ENCODE data around the gene TNIK.

Gene TNIK

GRCh38 chr3:171301998-171302397 is 158.2 kb downstream of the TNIK start:
- peaks cover 2% of the 10 kb centered on the region for H3K27me3 Mint-ChIP-seq (ENCODE audit: low read depth, poor library complexity)
- no peak for DNase-seq
- no peak overlapping the region for H3K27ac Mint-ChIP-seq
- H3K9me3 Mint-ChIP-seq = peaks cover 9% of the 10 kb centered on the region
- TF ChIP-seq, protein P1, sequence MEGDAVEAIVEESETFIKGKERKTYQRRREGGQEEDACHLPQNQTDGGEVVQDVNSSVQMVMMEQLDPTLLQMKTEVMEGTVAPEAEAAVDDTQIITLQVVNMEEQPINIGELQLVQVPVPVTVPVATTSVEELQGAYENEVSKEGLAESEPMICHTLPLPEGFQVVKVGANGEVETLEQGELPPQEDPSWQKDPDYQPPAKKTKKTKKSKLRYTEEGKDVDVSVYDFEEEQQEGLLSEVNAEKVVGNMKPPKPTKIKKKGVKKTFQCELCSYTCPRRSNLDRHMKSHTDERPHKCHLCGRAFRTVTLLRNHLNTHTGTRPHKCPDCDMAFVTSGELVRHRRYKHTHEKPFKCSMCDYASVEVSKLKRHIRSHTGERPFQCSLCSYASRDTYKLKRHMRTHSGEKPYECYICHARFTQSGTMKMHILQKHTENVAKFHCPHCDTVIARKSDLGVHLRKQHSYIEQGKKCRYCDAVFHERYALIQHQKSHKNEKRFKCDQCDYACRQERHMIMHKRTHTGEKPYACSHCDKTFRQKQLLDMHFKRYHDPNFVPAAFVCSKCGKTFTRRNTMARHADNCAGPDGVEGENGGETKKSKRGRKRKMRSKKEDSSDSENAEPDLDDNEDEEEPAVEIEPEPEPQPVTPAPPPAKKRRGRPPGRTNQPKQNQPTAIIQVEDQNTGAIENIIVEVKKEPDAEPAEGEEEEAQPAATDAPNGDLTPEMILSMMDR (IDR thresholded peaks at IDR 0.05) = no peak
- peaks cover 13% of the 10 kb centered on the region for H3K4me1 Mint-ChIP-seq
- H3K36me3 Mint-ChIP-seq (ENCODE audit: low read depth) = peaks cover 8% of the 10 kb centered on the region
- no peak overlapping the region for H3K4me3 Mint-ChIP-seq

DNA sequence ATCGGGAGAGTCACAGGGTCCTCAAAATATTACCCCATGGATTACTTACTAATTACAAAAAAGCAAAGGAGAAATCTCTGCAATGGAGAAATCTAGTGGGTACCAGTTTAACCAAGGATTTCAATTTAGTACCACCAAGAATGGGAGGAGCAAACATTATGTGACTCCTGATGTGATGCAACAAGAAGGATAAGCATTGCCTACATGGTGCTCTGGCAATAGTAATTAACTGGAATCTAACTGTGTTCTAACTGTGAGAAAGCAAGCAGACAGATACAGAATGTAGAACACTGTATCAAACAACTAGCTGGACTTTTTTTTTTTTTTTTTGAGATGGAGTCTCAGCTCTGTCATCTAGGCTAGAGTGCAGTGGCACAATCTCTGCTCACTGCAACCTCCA is 159.2 kb downstream of the TNIK start:
- H3K4me1 Mint-ChIP-seq = peaks cover 14% of the 10 kb centered on the region
- peaks cover 9% of the 10 kb centered on the region for H3K9me3 Mint-ChIP-seq
- peaks cover 2% of the 10 kb centered on the region for H3K27me3 Mint-ChIP-seq (ENCODE audit: low read depth, poor library complexity)
- DNase-seq = no peak
- TF ChIP-seq, protein P1 (IDR thresholded peaks at IDR 0.05) = no peak
- H3K36me3 Mint-ChIP-seq (ENCODE audit: low read depth) = peaks cover 8% of the 10 kb centered on the region
- H3K4me3 Mint-ChIP-seq = no peak overlapping the region
- H3K27ac Mint-ChIP-seq = no peak overlapping the region

DNA sequence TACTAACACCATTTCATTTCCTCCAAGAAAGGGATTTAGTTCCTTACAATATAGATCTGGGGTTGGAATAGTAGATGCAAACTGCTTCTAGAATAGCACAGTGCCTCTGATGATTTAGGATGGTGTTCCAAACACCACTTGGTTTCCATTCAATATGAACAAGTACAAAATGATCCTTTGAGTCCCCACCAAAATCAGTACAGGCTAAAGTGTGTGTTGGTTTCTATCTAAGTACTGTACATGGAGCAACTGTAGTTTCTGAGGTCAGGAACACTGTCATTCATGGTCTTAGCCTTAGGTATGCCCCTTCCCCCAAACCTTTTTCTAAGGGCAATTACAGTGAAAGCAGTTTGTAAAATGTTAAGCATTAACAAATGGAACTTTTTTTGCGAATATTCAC is 162.3 kb downstream of the TNIK start:
- Mint-ChIP-seq H3K4me3 (no peak overlapping the region), H3K36me3 (ENCODE audit: low read depth) (no peaks in the 10 kb centered on the region), H3K27me3 (ENCODE audit: low read depth, poor library complexity) (peaks cover 3% of the 10 kb centered on the region), H3K27ac (no peak overlapping the region), H3K9me3 (no peaks in the 10 kb centered on the region), H3K4me1 (peaks cover 17% of the 10 kb centered on the region)
- TF ChIP-seq, protein P1 (IDR thresholded peaks at IDR 0.05) = no peak
- DNase-seq = no peak

DNA sequence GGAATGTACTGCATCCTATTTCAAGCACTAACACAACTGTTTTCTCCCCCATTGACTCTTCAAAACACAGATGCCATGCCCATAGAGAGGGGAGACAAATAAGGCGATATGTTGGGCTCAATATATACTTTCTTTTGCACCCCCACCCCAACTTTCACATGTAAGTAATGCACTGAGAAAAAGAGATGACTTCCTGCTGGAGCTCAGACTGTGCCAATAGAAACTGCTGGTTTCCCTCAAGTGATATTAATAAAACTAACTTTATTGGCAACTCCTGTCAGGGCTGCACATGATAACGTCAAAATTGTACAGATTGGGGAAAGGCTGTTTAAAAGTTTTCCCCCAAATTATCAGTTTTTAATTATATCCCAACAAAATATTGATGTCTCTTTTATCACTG is 163.0 kb downstream of the TNIK start:
- Mint-ChIP-seq H3K36me3 (ENCODE audit: low read depth) (no peaks in the 10 kb centered on the region), H3K4me3 (no peak overlapping the region), H3K4me1 (peaks cover 17% of the 10 kb centered on the region), H3K9me3 (no peaks in the 10 kb centered on the region), H3K27ac (no peak overlapping the region), H3K27me3 (ENCODE audit: low read depth, poor library complexity) (peaks cover 3% of the 10 kb centered on the region)
- no peak for DNase-seq
- TF ChIP-seq, protein P1 (IDR thresholded peaks at IDR 0.05) = no peak

DNA sequence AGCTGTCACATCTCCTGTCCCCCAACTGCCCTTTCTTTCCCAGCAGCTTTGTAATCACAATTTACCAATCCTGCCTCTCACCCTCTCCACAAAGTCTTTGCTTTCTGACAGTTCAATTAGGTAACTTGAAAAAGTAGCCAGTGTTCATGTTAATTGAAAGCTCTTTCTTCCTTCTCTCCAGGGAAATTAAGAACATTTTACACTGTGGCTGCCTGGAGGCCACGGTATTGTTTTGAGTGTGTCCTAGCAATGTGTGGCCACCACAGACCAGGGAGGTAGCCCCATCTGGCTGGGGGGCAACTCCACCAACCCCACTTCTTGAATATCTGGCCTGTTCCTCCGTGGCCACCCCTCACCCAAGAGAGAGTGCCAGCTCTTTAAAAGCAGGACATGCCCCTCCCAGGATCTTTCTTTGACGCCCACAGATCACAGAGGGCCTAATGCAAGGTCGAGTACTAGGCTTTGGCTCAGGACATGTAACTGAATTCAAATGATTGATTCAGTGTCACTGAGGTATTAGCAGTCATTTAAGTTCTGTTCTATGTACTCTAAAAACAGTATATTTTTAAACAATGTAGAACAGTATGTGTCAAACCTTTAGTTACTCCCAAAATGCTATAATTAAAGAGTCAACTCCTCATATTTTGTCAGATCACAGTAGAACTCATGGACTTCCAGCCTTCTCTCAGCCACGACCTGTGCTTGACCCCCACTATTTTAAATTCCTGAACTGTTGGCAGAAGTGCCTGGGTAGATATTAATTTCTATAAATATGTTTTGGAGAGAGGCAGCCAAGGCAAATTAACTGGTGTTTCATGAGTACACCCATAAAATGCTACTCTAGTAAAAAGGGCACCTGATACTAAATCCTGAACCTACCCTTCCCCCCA is 164.5 kb downstream of the TNIK start:
- TF ChIP-seq, protein P1 (IDR thresholded peaks at IDR 0.05) = no peak
- peak overlapping the region; percentile 36 for H3K27ac Mint-ChIP-seq
- no peak overlapping the region for H3K4me3 Mint-ChIP-seq
- peaks cover 17% of the 10 kb centered on the region for H3K4me1 Mint-ChIP-seq
- no peaks in the 10 kb centered on the region for H3K9me3 Mint-ChIP-seq
- DNase-seq = no peak
- H3K27me3 Mint-ChIP-seq (ENCODE audit: low read depth, poor library complexity) = peaks cover 3% of the 10 kb centered on the region
- no peaks in the 10 kb centered on the region for H3K36me3 Mint-ChIP-seq (ENCODE audit: low read depth)
